GM21367 (cell line): ENCODE measurements around the gene RDX.
"Not testable (repeated sequence)": the region's sequence is repeated elsewhere in the genome, so short reads cannot be mapped to it uniquely, and the experiment has no call there.

Source experiments
- ATAC-seq: cut with Tn5 transposase; IDR thresholded peaks from one replicate; pipeline ENCODE4 v1.9.1; 2021; ENCODE audit not compliant: unreplicated experiment

The RDX gene

DNA sequence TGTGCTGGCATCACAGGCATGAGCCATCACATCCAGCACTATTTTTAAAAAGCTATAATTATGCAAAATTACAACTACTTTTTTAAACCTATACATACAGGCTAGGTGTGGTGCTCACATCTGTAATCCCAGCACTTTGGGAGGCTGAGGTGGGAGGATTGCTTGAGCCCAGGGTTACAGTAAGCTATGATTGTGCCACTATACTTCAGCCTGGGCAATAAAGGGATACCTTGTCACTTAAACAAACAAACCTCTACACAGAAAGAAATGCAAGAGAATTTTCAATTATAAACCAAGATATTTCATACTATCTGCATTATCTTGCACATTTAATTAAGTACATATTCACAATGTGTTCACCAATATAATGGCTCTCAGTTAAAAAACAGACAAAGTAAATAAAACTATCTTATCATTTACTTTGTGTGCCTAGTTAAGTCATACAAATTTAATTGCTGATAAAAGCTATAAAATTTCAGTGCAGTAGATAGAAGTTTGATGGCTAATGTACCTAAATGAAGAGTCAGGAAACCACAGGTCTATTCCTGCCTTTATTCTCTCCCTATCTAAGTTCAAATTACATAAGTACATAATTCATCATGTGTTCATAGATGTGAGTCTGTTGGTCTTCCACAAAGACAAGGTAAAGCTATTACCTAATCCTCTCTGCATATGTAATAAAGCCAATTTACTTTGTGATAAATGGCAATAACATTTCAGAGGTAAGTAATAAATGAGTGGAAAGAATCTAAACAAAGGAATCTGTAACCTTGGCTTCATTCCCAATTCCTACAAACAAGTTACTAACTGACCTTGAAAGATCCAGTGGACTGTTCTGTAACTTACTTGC is 9.0 kb upstream of the RDX start:
- no peak for ATAC-seq

DNA sequence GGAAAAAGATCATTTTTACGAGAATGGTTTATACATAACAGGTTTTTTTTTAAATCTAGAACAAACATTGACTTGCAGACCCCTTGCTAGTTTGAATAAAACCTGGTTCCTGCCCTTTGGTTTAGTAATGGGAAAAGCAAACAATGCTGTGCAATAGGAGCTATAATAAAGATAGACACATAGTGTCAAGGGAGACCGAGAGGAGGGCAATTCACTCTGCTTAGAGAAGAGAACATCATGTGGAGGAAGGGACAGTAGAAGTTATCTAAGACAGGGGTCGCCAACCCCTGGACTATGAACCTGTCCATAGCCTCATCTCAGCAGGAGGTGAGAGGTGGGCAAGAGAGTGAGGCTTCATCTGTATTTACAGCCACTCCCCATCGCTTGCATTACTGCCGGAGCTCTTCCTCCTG is 7.0 kb upstream of the RDX start:
- no peak for ATAC-seq

DNA sequence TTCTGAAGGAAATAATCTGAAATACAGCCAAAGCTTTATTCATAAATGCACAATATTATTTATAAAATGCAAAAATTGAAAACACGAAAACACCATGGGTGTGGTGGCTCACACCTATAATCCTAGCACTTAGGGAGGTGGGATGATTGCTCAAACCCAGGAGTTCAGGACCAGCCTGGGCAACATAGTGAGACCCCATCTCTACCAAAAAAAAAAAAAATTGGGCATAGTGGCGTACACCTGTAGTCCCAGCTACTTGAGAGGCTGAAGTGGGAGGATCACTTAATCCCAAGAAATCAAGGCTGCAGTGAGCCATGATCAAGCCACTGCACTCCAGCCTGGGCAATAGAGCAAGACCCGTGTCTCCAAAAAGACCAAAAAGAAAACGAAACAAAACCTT is 5.2 kb upstream of the RDX start:
- no peak for ATAC-seq

DNA sequence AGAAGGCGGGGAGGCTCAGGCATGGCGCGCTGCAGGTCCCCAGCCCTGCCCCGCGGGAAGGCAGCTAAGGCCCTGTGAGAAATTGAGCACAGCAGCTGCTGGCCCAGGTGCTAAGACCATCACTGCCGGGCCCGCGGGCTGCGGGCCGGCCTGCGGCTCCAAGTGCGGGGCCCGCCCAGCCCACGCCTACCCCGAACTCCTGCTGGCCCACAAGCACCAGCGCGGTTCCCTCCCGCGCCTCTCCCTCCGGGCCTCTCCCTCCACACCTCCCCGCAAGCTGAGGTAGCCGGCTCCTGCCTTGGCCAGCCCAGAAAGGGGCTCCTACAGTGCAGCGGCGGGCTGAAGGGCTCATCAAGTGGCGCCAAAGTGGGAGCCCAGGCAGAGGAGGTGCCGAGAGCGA is 4.6 kb upstream of the RDX start:
- no peak for ATAC-seq

DNA sequence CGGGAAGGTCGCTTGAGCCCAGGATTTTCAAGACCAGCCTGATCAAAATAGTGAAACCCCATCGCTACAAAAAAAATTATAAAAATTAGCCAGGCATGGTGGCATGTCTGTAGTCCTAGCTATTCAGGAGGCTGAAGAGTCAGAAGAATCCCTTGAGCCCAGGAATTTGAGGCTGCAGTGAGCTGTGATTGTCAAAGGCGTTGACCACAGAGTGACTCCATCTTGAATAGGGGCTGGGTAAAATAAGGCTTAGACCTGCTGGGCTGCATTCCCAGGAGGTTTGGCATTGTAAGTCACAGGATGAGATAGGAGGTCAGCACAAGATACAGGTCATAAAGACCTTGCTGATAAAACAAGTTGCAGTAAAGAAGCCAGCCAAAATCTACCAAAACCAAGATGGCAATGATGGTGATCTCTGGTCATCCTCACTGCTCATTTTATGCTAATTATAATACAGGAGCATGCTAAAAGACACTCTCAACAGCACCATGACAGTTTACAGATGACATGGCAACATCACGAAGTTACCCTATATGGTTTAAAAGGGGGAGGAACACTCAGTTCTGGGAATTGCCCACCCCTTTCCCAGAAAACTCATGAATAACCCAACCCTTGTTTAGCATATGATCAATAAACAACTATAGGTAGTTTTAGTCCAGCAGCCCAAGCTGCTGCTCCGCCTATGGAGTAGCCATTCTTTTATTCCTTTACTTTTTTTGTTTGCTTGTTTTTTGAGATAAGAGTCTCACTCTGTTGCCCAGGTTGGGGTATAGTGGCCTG is 2.8 kb upstream of the RDX start:
- ATAC-seq = no peak

DNA sequence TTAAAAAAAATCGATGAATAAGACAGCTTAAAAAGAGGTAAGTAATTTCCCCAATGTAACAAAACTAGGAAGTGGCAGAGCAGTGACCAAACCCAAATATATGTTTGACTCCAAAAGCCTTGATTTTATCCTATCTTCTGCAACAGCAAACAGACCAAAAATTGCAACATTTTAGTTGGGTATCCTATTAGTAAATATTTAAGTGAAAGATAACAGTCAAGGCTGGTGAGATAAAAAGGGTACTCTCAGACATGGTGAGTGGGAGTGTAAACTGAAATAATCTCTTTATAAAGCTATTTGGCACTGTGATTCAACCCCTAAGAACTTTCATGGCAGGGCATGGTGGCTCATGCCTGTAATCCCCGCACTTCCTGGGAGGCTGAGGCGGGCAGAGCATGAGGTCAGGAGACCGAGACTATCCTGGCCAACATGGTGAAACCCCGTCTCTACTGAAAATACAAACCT is 1.9 kb upstream of the RDX start:
- no peak for ATAC-seq

DNA sequence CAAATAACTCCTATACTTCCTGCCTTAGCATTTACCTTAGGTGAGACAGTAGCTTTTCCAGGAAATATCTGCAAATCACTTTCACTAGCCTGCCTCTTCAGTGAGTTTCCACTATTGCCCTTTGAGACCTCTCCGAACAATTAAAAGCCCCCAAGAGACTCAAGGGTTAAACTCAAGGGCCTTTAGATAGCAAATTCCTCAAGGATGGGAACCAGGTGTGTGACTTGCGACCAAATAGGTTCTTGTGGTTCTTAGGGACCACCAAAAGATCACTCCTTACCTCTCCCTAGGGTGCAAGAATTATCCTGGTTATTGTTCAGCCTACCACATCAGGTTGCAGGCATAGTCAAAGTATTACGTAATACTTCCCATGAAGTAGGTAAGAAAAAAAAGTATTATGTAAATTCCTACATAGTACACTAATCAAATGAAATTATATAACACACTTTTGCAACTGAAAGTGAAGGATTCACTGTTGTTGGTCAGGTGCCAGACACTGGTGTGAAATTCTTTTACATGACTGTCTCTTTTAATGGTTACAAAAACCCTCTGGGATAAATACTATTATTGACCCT is 1.4 kb upstream of the RDX start:
- ATAC-seq = no peak

DNA sequence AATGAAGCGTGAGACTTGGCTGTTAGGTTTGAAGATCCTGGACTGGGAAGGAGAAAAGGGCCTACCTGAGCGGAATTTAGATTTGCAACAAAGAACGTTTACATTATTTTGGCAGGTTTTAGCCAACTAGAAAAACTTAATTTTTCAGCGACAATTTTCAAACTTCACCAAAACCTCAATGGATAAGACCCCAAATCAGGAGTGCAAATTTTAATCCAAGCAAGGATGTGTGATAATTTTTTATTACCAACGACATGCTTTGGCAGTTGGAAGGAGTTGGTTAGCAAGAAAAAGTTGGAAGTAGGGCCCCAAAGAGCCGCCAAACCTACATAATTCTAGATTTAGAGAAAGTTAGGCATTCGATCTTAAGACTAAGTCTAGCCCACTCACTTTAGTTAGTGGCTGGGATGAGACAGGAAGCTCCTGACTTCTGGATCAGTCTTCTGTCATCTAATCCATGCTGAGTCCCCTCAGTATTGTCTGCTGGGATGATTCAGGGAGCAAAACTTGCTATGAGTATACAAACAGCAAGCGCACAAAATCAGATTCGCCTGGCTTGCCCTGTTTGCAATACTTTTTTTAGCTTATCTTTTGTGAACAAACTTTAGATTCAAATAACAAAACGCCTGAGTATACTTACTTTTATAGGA is 787 bp upstream of the RDX start:
- ATAC-seq = no peak

DNA sequence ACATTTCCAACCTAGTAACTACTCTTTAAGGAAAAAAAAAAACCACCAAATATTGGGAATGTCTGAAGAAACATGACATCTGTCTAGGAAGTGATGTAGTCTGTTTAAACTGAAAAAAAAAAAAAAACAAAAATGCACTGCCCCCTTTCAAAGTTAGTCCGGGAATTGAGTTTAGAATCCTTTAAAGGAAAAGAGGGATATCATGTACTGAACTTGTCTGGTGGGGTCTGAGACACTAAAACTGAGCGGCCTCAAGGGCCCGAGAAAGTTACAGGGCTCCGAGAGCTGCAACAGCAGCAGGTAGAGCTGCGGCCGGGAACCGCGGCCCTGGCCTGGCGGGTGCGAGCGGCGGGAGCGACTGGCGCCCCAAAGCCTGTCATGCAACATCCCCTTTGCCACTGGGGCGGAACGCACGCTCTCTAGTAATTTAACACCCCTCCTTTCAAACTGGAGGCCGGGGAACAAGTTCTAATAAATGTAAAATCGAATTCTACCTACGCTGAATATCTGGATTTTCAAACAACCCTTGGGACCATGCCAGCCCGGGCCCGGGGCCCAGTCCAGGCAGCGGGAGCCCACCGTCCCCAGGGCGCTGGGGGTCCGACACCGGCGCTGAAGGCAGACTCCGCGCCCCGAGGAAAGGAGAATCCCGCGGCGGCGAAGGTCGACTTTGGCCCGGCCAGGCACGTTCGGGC is 736 bp downstream of the RDX start:
- ATAC-seq = peak; percentile 55

DNA sequence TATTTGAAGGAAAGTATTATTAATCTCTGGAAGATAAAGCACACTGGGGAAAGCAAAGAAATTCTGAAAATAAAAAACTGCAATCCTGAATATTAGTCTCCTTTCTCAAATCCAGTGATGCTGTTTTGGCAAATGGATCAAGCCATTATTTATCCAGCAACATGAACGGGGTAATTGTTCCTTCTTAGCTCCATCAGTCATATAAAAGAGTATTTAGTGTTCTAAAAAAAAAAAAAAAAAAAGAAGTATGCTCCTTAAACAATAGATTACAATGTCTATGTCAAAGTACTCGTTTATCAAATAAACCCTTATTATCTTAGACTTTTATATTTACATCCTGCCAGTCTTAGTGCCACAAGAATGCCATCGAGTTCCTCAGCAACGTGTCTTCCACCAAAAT is 1.3 kb downstream of the RDX start:
- no peak for ATAC-seq

DNA sequence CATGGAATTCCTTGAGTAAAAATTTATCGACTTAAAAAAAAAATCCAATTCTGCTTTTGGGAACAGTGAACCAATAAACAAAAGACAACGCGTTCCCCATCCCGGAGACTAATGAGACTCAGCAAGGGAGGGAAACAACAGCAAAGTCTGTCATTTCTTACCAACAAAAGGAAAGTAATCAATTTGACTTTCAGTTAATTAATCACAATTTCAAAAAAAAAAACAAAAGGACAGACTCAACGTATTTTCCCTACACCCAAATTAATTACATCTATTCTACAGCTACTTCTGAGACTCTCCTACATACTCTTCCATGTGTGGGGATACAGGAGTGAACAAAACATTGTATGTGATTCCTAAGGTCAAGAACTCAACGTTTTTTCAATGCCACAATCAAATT is 1.9 kb downstream of the RDX start:
- ATAC-seq = no peak

DNA sequence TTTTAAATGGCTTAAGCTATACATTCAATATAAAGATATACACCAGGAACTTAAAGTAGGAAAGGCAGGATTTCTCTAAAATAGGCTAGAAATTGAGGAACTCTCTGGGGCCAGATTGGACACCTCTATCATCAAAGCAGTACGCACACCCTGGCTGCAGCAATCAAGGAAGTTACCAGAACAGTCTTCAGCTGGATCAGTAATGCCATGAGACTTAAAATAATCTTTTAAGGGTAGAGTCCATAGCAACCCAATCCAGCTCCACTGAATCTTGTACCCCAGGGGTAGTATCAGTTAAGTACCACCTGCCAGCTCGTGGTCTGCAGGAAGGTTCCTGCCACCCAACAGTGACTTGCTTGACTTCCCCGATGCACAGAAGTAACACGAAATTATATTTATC is 3.0 kb downstream of the RDX start:
- no peak for ATAC-seq

DNA sequence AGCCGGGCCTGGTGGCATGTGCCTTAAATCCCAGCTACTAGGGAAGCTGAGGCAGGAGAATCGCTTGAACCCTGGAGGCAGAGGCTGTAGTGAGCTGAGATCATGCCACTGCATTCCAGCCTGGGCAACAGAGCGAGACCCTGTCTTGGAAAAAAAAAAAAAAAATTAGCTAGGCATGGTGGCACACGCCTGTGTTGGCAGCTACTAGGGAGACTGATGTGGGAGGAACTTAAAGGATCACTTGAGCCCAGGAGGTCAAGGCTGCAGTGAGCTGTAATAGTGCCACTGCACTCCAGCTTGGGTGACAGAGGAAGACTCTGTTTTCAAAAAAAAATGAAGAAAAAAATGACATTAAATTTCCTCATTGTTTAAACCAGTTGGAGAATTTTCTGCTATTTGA is 4.3 kb downstream of the RDX start:
- not testable (repeated sequence) for ATAC-seq

DNA sequence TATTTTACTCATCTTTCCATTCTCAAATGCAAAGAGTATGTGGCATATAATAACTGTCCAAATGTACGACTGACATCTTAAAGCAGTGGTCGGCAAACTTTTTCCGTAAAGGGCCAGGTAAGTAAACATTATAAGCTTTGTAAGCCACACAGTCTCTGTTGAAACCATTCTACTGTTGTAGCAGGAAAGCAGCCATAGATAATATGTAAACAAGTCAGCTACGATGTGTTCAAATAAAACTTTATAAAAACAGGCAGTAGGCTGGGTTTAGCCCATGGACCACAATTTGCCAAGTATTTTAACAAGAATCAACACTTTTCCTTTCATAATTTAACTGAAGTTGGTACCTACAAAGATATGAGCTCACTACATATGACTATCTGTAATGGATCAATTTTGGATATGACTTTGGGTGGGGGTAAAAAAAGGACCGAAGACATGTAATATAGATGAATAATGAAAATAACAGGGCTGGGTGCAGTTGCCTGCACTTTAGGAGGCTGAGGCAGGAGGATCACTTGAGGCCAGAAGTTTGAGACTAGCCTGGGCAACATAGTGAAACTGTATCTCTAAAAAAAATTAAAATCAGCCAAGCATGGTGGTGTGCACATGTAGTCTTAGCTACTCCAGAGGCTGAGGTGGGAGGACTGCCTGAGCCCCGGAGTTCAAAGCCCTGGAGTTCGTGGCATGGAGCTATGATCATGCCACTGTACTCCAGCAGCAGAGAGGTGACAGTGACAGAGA is 5.7 kb downstream of the RDX start:
- ATAC-seq = no peak

DNA sequence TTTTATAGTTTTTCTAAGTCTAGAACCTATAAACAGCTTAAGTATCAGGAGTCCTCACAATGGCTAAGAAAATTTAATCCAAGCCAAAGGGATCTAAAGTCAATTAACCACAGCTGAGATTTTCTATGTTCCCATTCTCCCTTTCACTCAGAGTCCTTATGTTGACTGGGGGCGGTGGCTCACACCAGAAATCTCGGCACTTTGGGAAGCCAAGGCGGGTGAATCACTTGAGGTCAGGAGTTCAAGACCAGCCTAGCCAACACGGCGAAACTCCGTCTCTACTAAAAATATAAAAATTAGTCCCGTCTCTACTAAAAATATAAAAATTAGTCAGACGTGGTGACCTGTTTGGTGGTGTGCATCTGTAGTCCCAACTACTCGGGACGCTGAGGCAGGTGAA is 6.9 kb downstream of the RDX start:
- no peak for ATAC-seq

DNA sequence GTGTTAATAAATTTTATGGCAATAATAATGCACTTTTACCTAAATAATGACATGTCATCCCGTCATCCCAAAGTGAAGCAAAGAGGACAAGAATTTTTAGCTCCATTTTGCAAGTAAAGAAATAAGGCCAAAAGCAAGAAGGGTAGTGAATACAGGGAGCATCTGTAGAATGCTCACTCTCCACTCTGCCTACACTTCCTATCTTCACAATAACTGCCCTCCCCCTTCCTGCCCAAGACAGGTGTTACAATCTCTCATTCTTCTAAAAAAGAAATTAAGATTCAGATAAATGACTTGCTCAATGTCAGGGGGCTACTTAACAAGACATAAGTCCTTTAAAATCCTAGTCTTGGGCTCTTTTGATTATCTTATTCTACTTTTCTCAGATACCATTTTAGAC is 8.9 kb downstream of the RDX start:
- no peak for ATAC-seq

DNA sequence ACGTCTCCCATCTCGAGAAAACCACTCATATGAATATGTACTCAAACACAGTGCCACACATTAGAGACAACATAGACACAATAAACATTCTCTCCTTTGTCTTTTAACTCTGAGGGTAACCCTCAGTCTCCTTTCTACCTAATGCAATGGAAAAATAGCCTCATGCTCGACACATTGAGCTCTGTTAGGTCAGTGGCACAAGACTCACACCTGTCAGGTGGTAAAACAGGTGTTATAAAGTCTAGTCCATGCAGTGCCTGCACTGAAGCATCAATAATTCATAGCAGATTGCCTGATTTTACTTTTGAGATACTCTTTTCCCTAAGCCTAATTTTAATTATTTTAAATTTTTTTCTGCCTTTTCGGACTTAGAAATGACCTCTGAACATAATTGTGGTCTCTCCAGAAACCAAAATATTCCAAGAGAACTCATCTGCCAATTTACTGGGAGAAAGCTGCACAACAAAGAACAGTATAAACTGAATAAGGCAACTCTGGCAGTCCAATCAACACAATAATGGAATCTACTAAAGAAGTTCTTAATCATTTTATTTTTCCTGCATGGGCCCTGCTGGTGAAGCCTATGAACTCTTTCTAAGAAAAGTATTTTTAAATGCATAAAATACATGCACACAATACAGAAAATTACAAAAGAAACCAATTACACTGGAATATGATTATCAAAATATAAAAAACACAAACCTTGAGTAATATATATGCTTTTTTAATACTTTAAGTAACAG is 9.9 kb downstream of the RDX start:
- no peak for ATAC-seq

DNA sequence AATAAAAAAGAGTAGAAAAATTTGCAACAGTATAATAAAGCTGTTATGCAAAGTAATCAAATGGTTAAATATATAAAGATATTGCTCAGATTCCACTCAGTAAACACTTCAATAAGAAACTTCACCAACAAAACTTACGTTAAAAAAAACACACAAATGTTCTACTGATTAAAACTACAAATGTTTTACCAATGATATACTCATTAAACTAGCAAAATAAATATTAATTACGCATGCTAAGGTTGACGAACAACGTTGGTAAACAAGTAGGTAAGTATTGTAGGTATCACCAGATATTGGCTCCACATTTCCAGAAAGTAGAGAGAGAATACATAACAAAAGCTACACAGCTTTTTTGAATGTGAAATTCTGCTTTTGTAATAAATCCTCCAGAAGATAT is 12.6 kb downstream of the RDX start:
- ATAC-seq = no peak

DNA sequence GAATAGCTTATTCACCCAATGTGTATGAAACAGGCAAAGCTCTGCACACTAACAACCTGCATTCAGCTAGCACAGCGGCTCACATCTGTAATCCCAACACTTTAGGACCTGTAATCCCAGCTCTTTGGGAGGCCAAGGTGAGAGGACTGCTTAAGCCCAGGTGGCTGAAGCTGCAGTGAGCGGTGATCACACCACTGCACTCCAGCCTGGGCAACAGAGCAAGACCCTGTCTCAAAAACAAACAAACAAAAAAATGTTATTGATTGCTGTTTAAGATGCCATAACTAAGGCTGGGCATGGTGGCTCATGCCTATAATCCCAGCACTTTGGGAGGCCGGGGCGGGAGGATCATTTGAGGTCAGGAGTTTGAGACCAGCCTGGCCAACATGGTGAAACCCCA is 15.8 kb downstream of the RDX start:
- not testable (repeated sequence) for ATAC-seq

DNA sequence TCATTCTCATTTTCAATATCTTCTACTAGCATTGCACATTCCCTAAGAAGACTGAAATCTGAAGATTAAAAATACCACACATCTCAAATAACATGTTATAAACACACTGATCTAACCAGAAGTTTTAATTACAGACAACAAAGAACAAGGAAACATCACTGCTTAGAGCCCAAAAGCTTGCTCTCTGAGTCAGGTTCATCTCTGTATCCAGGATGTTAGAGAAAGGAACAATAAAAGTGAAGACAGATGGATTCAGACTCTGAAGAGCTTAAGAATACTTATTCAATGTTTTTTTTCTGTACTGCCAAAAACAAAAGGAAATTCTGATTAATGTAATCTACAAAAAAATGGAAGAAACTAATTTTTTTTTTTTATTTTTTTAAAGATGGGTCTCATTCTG is 16.5 kb downstream of the RDX start:
- no peak for ATAC-seq
